Upper lobe of right lung (tissue), 1 donor: Measurements from ENCODE around the gene SIK2. TPM values are rescaled to one million over a fixed set of nuclear protein-coding genes. Genes with fewer than 3 reads are reported as not detected.
"Not testable (repeated sequence)": the region's sequence is repeated elsewhere in the genome, so short reads cannot be mapped to it uniquely, and the experiment has no call there.

ENCODE experiments used
- ATAC-seq: fragments of 200-7000 bp; cut with Tn5 transposase; one replicate; pipeline ENCODE4 v1.9.1; 2020; ENCODE audit warnings: mild to moderate bottlenecking, moderate library complexity
- DNase-seq: peaks from one replicate; pipeline ENCODE4 v3.0.0-alpha.2; 2020
- H3K27ac ChIP-seq: fragments of 200-600 bp; one replicate; pipeline ENCODE4 v1.8.0; 2022
- H3K27me3 ChIP-seq: fragments of 200-600 bp; one replicate; pipeline ENCODE4 v1.8.0; 2022; ENCODE audit warnings: mild to moderate bottlenecking
- H3K36me3 ChIP-seq: fragments of 200-600 bp; one replicate; pipeline ENCODE4 v1.8.0; 2022
- H3K4me1 ChIP-seq: fragments of 200-600 bp; one replicate; pipeline ENCODE4 v1.8.0; 2022
- H3K4me3 ChIP-seq: fragments of 200-600 bp; one replicate; pipeline ENCODE4 v1.8.0; 2022; ENCODE audit warnings: mild to moderate bottlenecking
- H3K9me3 ChIP-seq: fragments of 200-600 bp; one replicate; pipeline ENCODE4 v1.8.0; 2022
- intact Hi-C: fragments of 100-400 bp; cut with DNase I; formaldehyde crosslinking; loops from one replicate; pipeline ENCODE4 v1.11.0; 2022
- total RNA-seq: library from RNA; stranded (reverse); fragmentation: NEBNext Ultra II Directional; extraction: Animal tissue kit (Norgen Biotek cat#: 25700); gene quantifications from one replicate; pipeline ENCODE4 v1.2.1, GENCODE V29; 2021
- TF ChIP-seq, protein P1 (sequence below): fragments of 200-600 bp; IDR thresholded peaks from one replicate; pipeline ENCODE4 v1.8.0; 2022; ENCODE audit warnings: antibody characterized with exemption
- donor health status: DM: no; HTN: yes; CAD: no; lungs with severe emphysema.

Gene SIK2
- total RNA-seq, 1 donor from 2014 or later: 32.6 TPM

DNA sequence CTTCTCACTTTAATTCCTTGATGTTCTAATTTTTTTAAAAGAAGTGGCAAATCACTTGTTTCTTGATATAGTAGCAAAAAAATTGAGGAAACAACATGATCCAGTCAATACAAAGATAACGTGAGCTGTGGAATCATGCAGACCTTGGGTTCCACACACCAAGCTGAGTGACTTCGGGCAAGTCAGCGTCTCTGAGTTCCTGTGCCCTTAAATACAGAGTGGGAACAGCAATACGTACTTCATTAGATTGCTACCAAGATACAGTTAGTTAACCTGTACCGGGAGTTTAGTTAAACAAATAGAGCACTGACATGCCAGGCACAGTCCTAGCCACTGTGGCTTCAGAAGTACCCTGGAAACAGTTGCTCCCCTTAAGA lies 105.4 kb downstream of the SIK2 start:
- no peak overlapping the region for H3K4me3 ChIP-seq
- intact Hi-C loops: no loop called here
- H3K4me1 ChIP-seq: peaks cover 8% of the 10 kb centered on the region
- ATAC-seq: no peak
- no peaks in the 10 kb centered on the region for H3K9me3 ChIP-seq
- H3K27me3 ChIP-seq: no peaks in the 10 kb centered on the region
- H3K36me3 ChIP-seq: peaks cover 67% of the 10 kb centered on the region
- DNase-seq: no peak
- TF ChIP-seq, protein P1, sequence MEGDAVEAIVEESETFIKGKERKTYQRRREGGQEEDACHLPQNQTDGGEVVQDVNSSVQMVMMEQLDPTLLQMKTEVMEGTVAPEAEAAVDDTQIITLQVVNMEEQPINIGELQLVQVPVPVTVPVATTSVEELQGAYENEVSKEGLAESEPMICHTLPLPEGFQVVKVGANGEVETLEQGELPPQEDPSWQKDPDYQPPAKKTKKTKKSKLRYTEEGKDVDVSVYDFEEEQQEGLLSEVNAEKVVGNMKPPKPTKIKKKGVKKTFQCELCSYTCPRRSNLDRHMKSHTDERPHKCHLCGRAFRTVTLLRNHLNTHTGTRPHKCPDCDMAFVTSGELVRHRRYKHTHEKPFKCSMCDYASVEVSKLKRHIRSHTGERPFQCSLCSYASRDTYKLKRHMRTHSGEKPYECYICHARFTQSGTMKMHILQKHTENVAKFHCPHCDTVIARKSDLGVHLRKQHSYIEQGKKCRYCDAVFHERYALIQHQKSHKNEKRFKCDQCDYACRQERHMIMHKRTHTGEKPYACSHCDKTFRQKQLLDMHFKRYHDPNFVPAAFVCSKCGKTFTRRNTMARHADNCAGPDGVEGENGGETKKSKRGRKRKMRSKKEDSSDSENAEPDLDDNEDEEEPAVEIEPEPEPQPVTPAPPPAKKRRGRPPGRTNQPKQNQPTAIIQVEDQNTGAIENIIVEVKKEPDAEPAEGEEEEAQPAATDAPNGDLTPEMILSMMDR: no peak
- peak overlapping the region; percentile 20 for H3K27ac ChIP-seq

DNA sequence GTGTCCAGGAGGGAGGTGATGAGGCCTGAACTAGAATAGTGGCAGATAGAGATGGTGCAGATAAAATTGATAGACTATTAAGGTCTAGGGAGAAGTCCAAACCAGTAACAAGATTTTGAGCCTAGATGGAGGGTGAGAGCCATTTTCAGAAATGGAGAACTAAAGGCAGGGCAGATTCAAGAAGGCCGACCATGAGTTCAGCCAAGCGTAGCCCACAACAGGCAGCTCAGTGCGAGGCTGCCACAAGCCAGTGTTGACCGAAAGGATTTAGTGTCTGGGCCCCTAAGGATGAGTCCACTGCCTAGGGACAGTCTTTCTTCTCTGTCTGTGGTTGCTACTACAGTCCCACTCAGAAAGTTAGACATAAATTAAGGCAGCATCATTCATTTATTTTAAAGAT lies 112.3 kb downstream of the SIK2 start:
- Histone ChIP-seq H3K27me3 (no peaks in the 10 kb centered on the region), H3K9me3 (no peaks in the 10 kb centered on the region), H3K4me3 (no peak overlapping the region), H3K4me1 (no peaks in the 10 kb centered on the region), H3K27ac (no peak overlapping the region), H3K36me3 (peaks cover 48% of the 10 kb centered on the region)
- intact Hi-C loops: no loop called here
- DNase-seq (no peak), ATAC-seq (no peak)
- TF ChIP-seq, protein P1: no peak

DNA sequence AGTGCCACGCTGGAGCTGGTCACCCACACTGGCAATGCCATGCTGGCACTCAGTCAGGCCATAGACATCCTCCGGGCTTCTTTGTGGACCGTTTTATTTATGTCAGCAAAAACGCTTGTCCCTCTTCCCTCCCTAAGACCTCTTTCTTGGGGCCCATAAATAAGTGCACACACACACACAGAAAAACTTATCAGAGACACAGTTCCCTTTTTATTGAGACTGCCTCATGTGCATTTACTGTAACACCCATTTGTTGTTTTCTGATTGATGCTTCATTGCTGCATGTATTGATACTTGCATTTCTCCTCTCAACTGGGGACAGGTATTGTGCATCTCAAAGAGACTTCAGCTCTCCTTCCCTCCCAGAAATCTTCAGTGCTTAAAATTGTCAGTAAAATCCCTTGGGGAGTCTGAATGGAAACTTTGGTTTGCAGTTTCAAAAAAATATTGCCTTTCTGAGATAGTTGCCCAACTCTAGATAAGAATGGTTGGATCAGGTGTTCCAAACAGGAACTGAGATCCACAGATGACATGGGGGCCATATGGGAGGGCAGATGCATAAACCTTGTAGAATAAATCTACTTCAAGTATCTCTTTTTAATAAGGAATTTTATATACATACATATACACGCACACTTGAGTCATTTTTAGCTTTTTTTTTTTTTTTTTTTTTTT lies 113.0 kb downstream of the SIK2 start:
- Histone ChIP-seq H3K9me3 (no peaks in the 10 kb centered on the region), H3K27me3 (no peaks in the 10 kb centered on the region), H3K4me3 (no peak overlapping the region), H3K27ac (no peak overlapping the region), H3K4me1 (no peaks in the 10 kb centered on the region), H3K36me3 (peaks cover 55% of the 10 kb centered on the region)
- intact Hi-C loops: no loop called here
- no peak for DNase-seq
- TF ChIP-seq, protein P1: no peak
- ATAC-seq: no peak

DNA sequence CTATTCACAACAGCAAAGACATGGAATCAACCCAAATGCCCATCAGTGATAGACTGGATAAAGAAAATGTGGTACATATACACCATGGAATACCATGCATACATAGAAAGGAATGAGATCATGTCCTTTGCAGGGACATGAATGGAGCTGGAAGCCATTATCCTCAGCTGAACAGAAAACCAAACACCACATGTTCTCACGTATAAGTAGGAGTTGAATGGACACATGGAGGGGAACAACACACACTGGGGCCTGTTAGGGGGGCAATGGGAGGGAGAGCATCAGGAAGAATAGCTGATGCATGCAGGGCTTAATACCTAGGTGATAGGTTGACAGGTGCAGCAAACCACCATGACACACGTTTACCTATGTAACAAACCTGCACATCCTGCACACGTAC lies 115.4 kb downstream of the SIK2 start:
- DNase-seq, H3K9me3 ChIP-seq, H3K27me3 ChIP-seq, H3K4me3 ChIP-seq, intact Hi-C loops, H3K27ac ChIP-seq, H3K4me1 ChIP-seq, ATAC-seq: not testable (repeated sequence)
- peaks cover 60% of the 10 kb centered on the region for H3K36me3 ChIP-seq

DNA sequence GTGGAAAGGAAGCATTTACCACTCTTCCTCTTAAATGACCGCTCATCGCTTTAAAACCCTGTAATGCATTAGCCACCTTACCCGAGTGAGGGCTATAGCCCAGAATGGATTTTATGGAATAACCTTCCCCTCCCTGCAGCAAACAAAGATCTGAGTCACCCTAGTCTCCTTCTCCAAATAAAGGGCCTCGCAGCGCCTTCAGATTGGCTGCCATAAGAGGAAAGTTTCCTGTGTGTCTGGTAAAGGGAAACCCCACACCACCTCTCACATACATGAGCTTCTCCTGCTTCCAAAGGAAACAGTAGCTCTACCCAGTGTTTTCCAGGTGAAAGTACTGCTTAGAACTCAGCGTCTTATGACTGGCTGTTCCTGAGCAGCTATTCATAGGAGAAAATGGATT lies 116.2 kb downstream of the SIK2 start:
- TF ChIP-seq, protein P1: no peak
- peaks cover 61% of the 10 kb centered on the region for H3K36me3 ChIP-seq
- no peak overlapping the region for H3K27ac ChIP-seq
- intact Hi-C loops: no loop called here
- ATAC-seq: peak; percentile 71
- no peak overlapping the region for H3K4me3 ChIP-seq
- no peak for DNase-seq
- H3K9me3 ChIP-seq: no peaks in the 10 kb centered on the region
- H3K4me1 ChIP-seq: no peaks in the 10 kb centered on the region
- H3K27me3 ChIP-seq: no peaks in the 10 kb centered on the region

DNA sequence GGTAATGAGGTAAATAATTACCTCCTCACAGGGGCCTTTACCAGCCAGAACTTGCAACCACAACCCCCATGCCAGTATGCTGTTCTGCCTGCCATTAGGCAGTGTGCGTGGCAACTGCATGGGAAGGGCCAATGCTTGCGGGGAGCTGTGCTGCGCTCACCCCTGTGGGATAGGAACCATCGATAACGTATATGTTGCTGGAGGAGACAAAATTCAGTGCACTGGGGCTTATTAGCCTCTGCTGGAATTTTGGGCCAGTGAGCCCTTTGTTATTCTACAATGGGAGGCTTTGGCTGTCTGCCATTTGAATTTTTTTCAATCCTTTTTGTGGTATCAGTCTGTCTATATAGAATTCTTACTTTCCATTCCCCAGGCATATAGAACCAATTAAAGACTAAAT lies 116.6 kb downstream of the SIK2 start:
- Histone ChIP-seq H3K36me3 (peaks cover 61% of the 10 kb centered on the region), H3K27ac (no peak overlapping the region), H3K9me3 (no peaks in the 10 kb centered on the region), H3K27me3 (no peaks in the 10 kb centered on the region), H3K4me1 (no peaks in the 10 kb centered on the region), H3K4me3 (no peak overlapping the region)
- no peak for ATAC-seq
- TF ChIP-seq, protein P1: no peak
- intact Hi-C loops: no loop called here
- DNase-seq: no peak
